Measurements from ENCODE around the gene BCAN. TPM values are rescaled to one million over a fixed set of nuclear protein-coding genes. Genes with fewer than 3 reads are reported as not detected.
A peak's percentile ranks its signal among the peaks of the same experiment; 100 is the strongest.
"Not testable (repeated sequence)": the region's sequence is repeated elsewhere in the genome, so short reads cannot be mapped to it uniquely, and the experiment has no call there.

BCAN gene
- polyA plus RNA-seq, 4 donors: 0.36 to 1.9 TPM; not detected in 2

DNA sequence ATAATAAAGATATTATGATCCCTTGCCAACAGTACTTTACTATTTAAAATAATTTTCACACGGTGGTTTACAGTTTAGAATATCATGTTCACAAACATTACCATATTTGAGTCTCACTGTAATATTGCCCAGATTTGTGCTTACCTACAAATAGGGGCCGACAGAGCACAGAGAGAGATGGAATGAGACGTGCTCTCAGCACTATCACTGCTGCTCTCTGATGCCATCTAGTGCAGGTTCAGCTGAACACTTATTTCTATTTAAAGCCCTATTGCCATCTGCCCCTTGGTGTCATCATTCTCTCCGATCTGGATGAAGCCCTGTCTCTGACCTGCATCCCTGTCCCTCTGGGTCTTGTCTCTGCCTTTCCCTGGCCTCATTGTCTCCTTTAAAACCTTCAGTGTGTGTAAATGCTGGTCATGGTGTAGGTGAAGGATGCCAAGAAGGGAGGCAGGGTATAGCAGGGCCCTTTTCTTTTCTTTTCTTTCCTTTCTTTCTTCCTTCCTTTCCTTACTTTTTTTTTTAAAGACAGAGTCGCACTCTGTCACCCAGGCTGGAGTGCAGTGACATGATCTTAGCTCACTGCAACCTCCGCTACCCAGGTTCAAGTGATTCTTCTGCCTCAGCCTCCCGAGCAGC is 33.8 kb upstream of the BCAN start:
- Histone ChIP-seq H3K27ac (ENCODE audit: low read depth in 1 of 3, low read length in 2 of 3) (no peak overlapping the region), H3K9me3 (ENCODE audit: control insufficient read depth in 2 of 2, insufficient read depth in 1 of 2, low read depth in 1 of 2, low read length in 1 of 2) (no peaks in the 10 kb centered on the region), H3K27me3 (ENCODE audit: control insufficient read depth in 3 of 3, insufficient read depth in 3 of 3, low read length in 3 of 3) (peaks cover 0 to 2% (median 0%) of the 10 kb centered on the region in 3 donors), H3K4me3 (ENCODE audit: low read depth in 1 of 3, low read length in 3 of 3) (no peak overlapping the region), H3K36me3 (ENCODE audit: control insufficient read depth in 3 of 3, insufficient read depth in 2 of 3, low read depth in 1 of 3, low read length in 3 of 3) (no peaks in the 10 kb centered on the region), H3K4me1 (ENCODE audit: control insufficient read depth in 3 of 3, insufficient read depth in 2 of 3, low read depth in 1 of 3, low read length in 2 of 3) (peaks cover 0 to 13% (median 2%) of the 10 kb centered on the region in 3 donors)
- WGBS, 3 donors: 27 to 31% (median 30%) methylated on average over 7 of the region's 7 CpGs
- FAIRE-seq: no peak
- peak; percentile 70 to 79 for DNase-seq

DNA sequence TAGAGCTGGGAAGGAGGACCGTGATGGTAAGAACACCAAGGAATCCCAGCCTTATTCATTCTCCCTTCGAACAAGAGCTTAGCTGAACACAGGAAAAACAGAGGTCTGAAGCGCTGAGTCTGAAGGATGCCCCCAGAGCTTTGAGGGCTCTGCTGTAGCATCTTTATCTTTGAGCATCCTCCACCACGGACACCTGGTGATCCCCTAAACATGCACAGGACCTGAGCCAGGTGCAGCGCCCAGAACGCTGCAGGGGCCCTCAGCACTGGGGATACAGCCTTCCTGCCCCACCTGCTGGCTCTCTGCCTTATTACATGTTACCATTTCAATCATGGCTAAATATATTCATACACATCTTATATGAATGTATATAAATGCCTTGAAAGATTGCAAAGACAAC is 32.9 kb upstream of the BCAN start:
- WGBS, 3 donors: 27 to 37% (median 30%) methylated on average over 6 of the region's 6 CpGs
- Histone ChIP-seq H3K36me3 (ENCODE audit: control insufficient read depth in 3 of 3, insufficient read depth in 2 of 3, low read depth in 1 of 3, low read length in 3 of 3) (no peaks in the 10 kb centered on the region), H3K4me1 (ENCODE audit: control insufficient read depth in 3 of 3, insufficient read depth in 2 of 3, low read depth in 1 of 3, low read length in 2 of 3) (peaks cover 0 to 13% (median 2%) of the 10 kb centered on the region in 3 donors), H3K27me3 (ENCODE audit: control insufficient read depth in 3 of 3, insufficient read depth in 3 of 3, low read length in 3 of 3) (peaks cover 0 to 2% (median 0%) of the 10 kb centered on the region in 3 donors), H3K27ac (ENCODE audit: low read depth in 1 of 3, low read length in 2 of 3) (no peak overlapping the region), H3K4me3 (ENCODE audit: low read depth in 1 of 3, low read length in 3 of 3) (no peak overlapping the region), H3K9me3 (ENCODE audit: control insufficient read depth in 2 of 2, insufficient read depth in 1 of 2, low read depth in 1 of 2, low read length in 1 of 2) (no peaks in the 10 kb centered on the region)
- FAIRE-seq (no peak), DNase-seq (peak; percentile 58 to 65)

DNA sequence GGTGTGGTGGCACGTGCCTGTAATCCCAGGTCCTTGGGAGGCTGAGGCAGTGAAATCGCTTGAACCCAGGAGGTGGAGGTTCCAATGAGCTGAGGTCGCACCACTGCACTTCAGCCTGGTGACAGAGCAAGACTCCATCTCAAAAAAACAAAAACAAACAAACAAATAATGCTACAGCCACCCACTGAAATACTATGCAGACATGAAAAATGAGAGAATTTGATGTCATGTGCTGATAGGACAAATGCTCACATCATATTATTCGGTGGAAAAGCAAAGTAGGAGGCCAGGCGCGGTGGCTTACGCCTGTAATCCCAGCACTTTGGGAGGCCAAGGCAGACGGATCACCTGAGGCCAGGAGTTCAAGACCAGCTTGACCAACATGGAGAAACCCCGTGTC is 31.8 kb upstream of the BCAN start:
- not testable (repeated sequence) for H3K36me3 ChIP-seq (ENCODE audit: control insufficient read depth in 3 of 3, insufficient read depth in 2 of 3, low read depth in 1 of 3, low read length in 3 of 3); H3K27me3 ChIP-seq (ENCODE audit: control insufficient read depth in 3 of 3, insufficient read depth in 3 of 3, low read length in 3 of 3); FAIRE-seq; H3K27ac ChIP-seq (ENCODE audit: low read depth in 1 of 3, low read length in 2 of 3); H3K9me3 ChIP-seq (ENCODE audit: control insufficient read depth in 2 of 2, insufficient read depth in 1 of 2, low read depth in 1 of 2, low read length in 1 of 2); DNase-seq; H3K4me3 ChIP-seq (ENCODE audit: low read depth in 1 of 3, low read length in 3 of 3)
- 84 to 92% (median 90%) methylated on average over 9 of the region's 9 CpGs for WGBS, 3 donors
- H3K4me1 ChIP-seq (ENCODE audit: control insufficient read depth in 3 of 3, insufficient read depth in 2 of 3, low read depth in 1 of 3, low read length in 2 of 3): peaks cover 0 to 13% (median 2%) of the 10 kb centered on the region in 3 donors

DNA sequence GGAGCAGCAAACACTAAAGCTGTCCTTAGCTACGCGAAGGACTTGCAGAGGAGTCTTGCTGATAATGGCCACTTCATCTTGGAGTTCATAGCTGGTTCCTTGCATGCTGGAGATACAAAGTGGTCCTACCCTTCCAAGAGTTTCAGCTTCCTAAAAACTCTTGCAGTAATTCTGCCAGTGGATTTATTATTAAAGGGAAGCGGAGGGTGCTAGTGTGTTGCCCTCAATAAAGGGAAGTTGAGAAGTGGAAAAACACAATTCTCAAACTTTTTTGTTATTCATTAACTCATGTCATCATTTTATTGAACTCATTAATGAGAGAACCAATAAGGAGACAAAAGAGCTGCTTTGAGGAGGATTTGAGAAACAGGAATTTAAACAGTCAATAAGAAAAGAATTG is 29.3 kb upstream of the BCAN start:
- DNase-seq: peak; percentile 48 to 67

DNA sequence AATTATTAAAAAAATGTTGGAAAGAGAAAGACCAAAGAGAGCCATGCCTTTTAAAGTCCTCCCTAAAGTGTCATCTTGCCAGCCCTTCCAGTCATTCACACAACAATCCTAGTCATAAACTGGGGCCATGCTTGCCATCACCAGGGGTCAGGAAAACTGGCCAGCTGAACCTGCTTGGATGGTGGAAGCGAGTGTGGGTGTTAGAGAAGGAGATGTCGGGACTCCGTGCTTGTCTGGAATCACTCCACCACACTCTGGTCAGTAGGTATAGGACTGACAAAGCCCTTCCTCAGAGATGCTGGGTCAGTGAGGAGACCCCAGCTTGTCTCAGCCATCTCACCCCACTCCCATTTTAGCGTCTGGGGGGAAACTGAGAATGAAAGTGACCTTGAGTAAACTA is 26.0 kb upstream of the BCAN start:
- peaks cover 0 to 21% (median 9%) of the 10 kb centered on the region in 3 donors for H3K27me3 ChIP-seq (ENCODE audit: control insufficient read depth in 3 of 3, insufficient read depth in 3 of 3, low read length in 3 of 3)
- peak overlapping the region in 1 of 3 donors; percentile 37 for H3K27ac ChIP-seq (ENCODE audit: low read depth in 1 of 3, low read length in 2 of 3)
- WGBS, 3 donors: 37 to 58% (median 47%) methylated on average over 4 of the region's 4 CpGs
- FAIRE-seq (no peak), DNase-seq (no peak)
- peaks cover 0 to 22% (median 2%) of the 10 kb centered on the region in 3 donors for H3K4me1 ChIP-seq (ENCODE audit: control insufficient read depth in 3 of 3, insufficient read depth in 2 of 3, low read depth in 1 of 3, low read length in 2 of 3)
- H3K9me3 ChIP-seq (ENCODE audit: control insufficient read depth in 2 of 2, insufficient read depth in 1 of 2, low read depth in 1 of 2, low read length in 1 of 2): no peaks in the 10 kb centered on the region
- H3K4me3 ChIP-seq (ENCODE audit: low read depth in 1 of 3, low read length in 3 of 3): no peak overlapping the region
- H3K36me3 ChIP-seq (ENCODE audit: control insufficient read depth in 3 of 3, insufficient read depth in 2 of 3, low read depth in 1 of 3, low read length in 3 of 3): no peaks in the 10 kb centered on the region

More for the DNA sequence above, 29.3 kb upstream of the BCAN start:
- peaks cover 0 to 5% (median 0%) of the 10 kb centered on the region in 3 donors for H3K27me3 ChIP-seq (ENCODE audit: control insufficient read depth in 3 of 3, insufficient read depth in 3 of 3, low read length in 3 of 3)
- peaks cover 0 to 22% (median 2%) of the 10 kb centered on the region in 3 donors for H3K4me1 ChIP-seq (ENCODE audit: control insufficient read depth in 3 of 3, insufficient read depth in 2 of 3, low read depth in 1 of 3, low read length in 2 of 3)
- no peaks in the 10 kb centered on the region for H3K9me3 ChIP-seq (ENCODE audit: control insufficient read depth in 2 of 2, insufficient read depth in 1 of 2, low read depth in 1 of 2, low read length in 1 of 2)
- 12 to 35% (median 31%) methylated on average over 3 of the region's 3 CpGs for WGBS, 3 donors
- no peak for FAIRE-seq
- no peak overlapping the region for H3K4me3 ChIP-seq (ENCODE audit: low read depth in 1 of 3, low read length in 3 of 3)
- H3K27ac ChIP-seq (ENCODE audit: low read depth in 1 of 3, low read length in 2 of 3): peak overlapping the region; percentile 21 to 74 (median 46)
- no peaks in the 10 kb centered on the region for H3K36me3 ChIP-seq (ENCODE audit: control insufficient read depth in 3 of 3, insufficient read depth in 2 of 3, low read depth in 1 of 3, low read length in 3 of 3)

DNA sequence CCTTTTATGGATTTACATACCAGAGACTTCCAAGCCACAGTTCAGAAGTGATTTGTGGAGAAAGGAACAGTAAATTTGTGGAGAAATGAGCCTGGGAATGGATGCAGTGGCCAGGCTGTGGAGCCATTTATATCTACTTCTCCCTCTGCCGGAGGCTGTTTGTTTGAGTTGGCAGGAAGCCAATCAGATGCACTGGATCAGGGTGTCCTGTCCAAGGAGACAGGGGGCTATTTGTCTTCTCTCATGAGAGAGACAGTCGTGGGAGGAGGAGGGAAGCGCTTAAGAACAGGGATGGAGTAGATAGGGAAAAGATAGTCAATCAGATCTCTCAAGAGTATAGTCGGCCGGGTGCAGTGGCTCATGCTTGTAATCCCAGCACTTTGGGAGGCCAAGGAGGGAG is 25.5 kb upstream of the BCAN start:
- H3K27me3 ChIP-seq (ENCODE audit: control insufficient read depth in 3 of 3, insufficient read depth in 3 of 3, low read length in 3 of 3): peaks cover 0 to 24% (median 9%) of the 10 kb centered on the region in 3 donors
- no peak overlapping the region for H3K27ac ChIP-seq (ENCODE audit: low read depth in 1 of 3, low read length in 2 of 3)
- peaks cover 0 to 22% (median 2%) of the 10 kb centered on the region in 3 donors for H3K4me1 ChIP-seq (ENCODE audit: control insufficient read depth in 3 of 3, insufficient read depth in 2 of 3, low read depth in 1 of 3, low read length in 2 of 3)
- DNase-seq (peak; percentile 54 to 56), FAIRE-seq (no peak)
- 7 to 20% (median 7%) methylated on average over 5 of the region's 5 CpGs for WGBS, 3 donors
- H3K36me3 ChIP-seq (ENCODE audit: control insufficient read depth in 3 of 3, insufficient read depth in 2 of 3, low read depth in 1 of 3, low read length in 3 of 3): no peaks in the 10 kb centered on the region
- no peak overlapping the region for H3K4me3 ChIP-seq (ENCODE audit: low read depth in 1 of 3, low read length in 3 of 3)
- H3K9me3 ChIP-seq (ENCODE audit: control insufficient read depth in 2 of 2, insufficient read depth in 1 of 2, low read depth in 1 of 2, low read length in 1 of 2): no peaks in the 10 kb centered on the region

DNA sequence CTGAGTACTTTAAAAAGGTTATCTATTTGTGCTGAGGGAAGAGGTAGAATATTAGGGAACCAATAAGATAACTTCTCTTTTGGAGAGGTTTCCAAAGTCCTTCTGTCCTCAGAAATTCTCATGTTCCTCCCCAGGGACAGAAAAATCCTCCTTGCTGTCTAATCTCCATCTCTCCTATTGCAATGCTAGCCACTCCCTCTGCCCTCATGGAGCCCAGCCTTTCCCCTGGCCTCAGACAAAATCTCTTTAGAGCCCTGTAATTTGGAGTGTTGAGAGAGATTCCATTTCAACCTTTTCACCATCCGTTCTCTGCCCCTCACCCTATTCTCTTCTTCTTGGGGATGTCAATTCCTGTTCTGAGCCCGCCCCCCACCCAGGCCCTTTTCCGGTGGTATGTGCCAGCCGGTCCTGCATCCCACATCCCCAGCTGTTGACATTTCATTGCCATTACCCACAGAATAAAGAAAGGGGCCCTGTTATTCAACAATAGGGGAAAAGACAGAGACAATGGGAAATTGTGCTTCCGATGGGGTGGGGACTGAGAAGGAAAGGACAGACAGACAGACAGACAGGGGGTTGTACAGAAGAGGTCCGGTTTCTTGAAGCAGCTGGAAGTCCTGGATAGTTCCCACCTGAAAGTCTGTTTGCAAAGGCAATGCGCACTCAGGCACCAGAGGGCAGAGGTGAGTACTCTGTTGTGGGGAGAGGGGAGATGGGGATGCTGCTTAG is 22.9 kb upstream of the BCAN start, which contains the start of gene HAPLN2:
TSS of gene HAPLN2 (plus strand) at position 563 of the 729 bp plus-strand sequence. CDS start 4,076 bp downstream, outside the sequence.
- DNase-seq: peak; percentile 45 to 47
- Histone ChIP-seq H3K4me1 (ENCODE audit: control insufficient read depth in 3 of 3, insufficient read depth in 2 of 3, low read depth in 1 of 3, low read length in 2 of 3) (peaks cover 0 to 14% (median 0%) of the 10 kb centered on the region in 3 donors), H3K4me3 (ENCODE audit: low read depth in 1 of 3, low read length in 3 of 3) (no peak within 1 kb of the TSS), H3K27me3 (ENCODE audit: control insufficient read depth in 3 of 3, insufficient read depth in 3 of 3, low read length in 3 of 3) (peaks cover 0 to 38% (median 15%) of the 10 kb centered on the region in 3 donors), H3K9me3 (ENCODE audit: control insufficient read depth in 2 of 2, insufficient read depth in 1 of 2, low read depth in 1 of 2, low read length in 1 of 2) (no peaks in the 10 kb centered on the region), H3K36me3 (ENCODE audit: control insufficient read depth in 3 of 3, insufficient read depth in 2 of 3, low read depth in 1 of 3, low read length in 3 of 3) (no peaks in the 10 kb centered on the region), H3K27ac (ENCODE audit: low read depth in 1 of 3, low read length in 2 of 3) (no peak within 1 kb of the TSS)
- WGBS, 3 donors: 8 to 9% (median 8%) methylated on average over 7 of the region's 7 CpGs
- FAIRE-seq: no peak

DNA sequence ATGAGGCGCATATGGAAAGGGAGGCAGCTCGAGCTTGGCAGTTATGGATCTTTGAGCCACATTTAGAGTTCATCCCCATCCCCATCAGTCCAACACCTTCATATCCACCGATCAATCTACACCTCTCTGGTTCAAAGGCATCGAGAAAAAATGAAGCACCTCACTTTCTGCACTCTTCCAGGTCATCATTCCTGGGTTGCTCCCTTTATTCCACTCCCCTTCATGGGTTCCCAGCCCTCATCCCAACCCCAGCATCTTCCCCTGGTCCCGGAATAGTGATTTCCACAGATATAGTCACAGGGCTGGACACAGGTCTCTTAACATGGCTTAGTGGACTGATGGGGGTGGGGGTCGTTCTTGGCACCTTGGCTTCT is 22.3 kb upstream of the BCAN start:
- FAIRE-seq (no peak), DNase-seq (no peak)
- H3K4me1 ChIP-seq (ENCODE audit: control insufficient read depth in 3 of 3, insufficient read depth in 2 of 3, low read depth in 1 of 3, low read length in 2 of 3): peaks cover 0 to 18% (median 0%) of the 10 kb centered on the region in 3 donors
- no peaks in the 10 kb centered on the region for H3K9me3 ChIP-seq (ENCODE audit: control insufficient read depth in 2 of 2, insufficient read depth in 1 of 2, low read depth in 1 of 2, low read length in 1 of 2)
- peaks cover 0 to 42% (median 19%) of the 10 kb centered on the region in 3 donors for H3K27me3 ChIP-seq (ENCODE audit: control insufficient read depth in 3 of 3, insufficient read depth in 3 of 3, low read length in 3 of 3)
- H3K36me3 ChIP-seq (ENCODE audit: control insufficient read depth in 3 of 3, insufficient read depth in 2 of 3, low read depth in 1 of 3, low read length in 3 of 3): no peaks in the 10 kb centered on the region
- H3K4me3 ChIP-seq (ENCODE audit: low read depth in 1 of 3, low read length in 3 of 3): no peak overlapping the region
- no peak overlapping the region for H3K27ac ChIP-seq (ENCODE audit: low read depth in 1 of 3, low read length in 2 of 3)
- 20 to 26% (median 21%) methylated on average over 6 of the region's 6 CpGs for WGBS, 3 donors

Measured in small intestine (tissue), 7 donors.